ENCODE results near the gene ATG14. TPM values are rescaled to one million over a fixed set of nuclear protein-coding genes. Genes with fewer than 3 reads are reported as not detected.

Gene ATG14
- total and polyA plus RNA-seq, 2 experiments from 2014 or later = 7.3 to 15.2 TPM

DNA sequence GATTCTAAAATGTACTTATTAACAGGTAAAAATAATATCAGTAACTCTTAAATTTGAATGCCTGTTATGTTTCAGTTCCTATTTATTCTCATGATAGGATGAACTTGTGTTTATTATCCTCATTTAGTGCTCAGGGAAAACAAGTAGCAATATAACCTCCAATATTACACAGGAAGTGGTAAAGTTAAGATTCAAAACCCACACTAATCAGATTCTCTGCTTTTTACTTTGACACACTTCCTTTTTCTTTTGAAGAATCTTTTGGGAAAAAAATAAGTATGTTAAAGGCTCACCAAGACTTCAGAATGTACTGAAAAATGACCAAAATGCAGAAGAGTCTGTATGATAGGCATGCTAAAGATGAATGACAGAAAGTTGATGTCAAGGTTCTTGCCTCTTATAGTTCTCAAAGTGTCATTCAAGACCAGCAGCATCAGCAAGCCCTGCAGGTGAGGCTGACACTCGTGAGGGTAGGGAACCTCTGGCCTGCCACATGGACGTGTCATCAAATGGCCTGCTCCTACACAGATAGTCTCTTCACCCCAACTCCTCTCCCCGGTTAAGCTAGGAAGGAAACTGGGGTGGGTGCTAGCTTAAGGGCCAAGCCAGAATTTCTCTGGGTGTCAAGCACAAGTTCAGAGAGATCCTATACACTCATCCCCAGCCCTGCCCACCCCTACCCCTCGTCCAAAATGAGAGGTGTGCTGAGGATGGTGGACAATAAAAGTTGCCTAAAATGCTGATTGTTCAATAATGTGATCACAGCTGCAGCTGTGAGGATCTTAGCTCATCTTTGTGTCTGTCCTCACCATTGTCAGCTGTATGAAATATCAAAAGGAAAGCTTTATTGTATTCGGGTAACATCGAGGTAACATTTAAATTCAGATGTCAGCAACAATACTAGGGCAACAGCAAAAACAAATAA, 22.5 kb upstream of the ATG14 start:
- H3K4me1 ChIP-seq (ENCODE audit: insufficient read depth) = peaks cover 7% of the 10 kb centered on the region; the same call in 1 of the 2 replicates
- peaks cover 15% of the 10 kb centered on the region; the same call in 2 of the 3 replicates for H3K4me1 Mint-ChIP-seq
- H3K4me3 Mint-ChIP-seq = no peak overlapping the region
- H3K27me3 Mint-ChIP-seq (ENCODE audit: insufficient read depth, low read depth, poor library complexity) = no peaks in the 10 kb centered on the region
- no peaks in the 10 kb centered on the region for H3F3A ChIP-seq (replicated peaks; ENCODE audit: low read depth)
- no peaks in the 10 kb centered on the region for H3K79me2 ChIP-seq (replicated peaks; ENCODE audit: insufficient read depth)
- H3K27me3 ChIP-seq (ENCODE audit: insufficient read depth) = no peaks in the 10 kb centered on the region
- ATAC-seq = no peak
- no peak for DNase-seq (ENCODE audit: low spot score)
- no peak overlapping the region for H3K27ac ChIP-seq (ENCODE audit: low read depth)
- H3K36me3 ChIP-seq (ENCODE audit: insufficient read depth) = no peaks in the 10 kb centered on the region
- no peaks in the 10 kb centered on the region for H3K9me2 ChIP-seq (ENCODE audit: insufficient read depth)
- peak overlapping the region; percentile 36; the same call in 1 of the 2 replicates for H3K27ac Mint-ChIP-seq
- no peak overlapping the region for H3K4me3 ChIP-seq
- no peaks in the 10 kb centered on the region for H4K20me1 ChIP-seq (replicated peaks; ENCODE audit: insufficient read depth)
- TF ChIP-seq ZNF114 (CRISPR knock-in tag; IDR thresholded peaks at IDR 0.05) (no peak), EZH2phosphoT487 (IDR thresholded peaks at IDR 0.05; ENCODE audit: unreplicated experiment) (no peak), CREB1 (CRISPR knock-in tag; IDR thresholded peaks at IDR 0.05; ENCODE audit: low read depth) (no peak), EZH2 (IDR thresholded peaks at IDR 0.05; ENCODE audit: low read depth, unreplicated experiment) (no peak), NANOG (IDR thresholded peaks at IDR 0.05; ENCODE audit: borderline replicate concordance) (no peak), JUNB (IDR thresholded peaks at IDR 0.05; ENCODE audit: unreplicated experiment) (no peak), STAT1 (IDR thresholded peaks at IDR 0.05; ENCODE audit: unreplicated experiment) (no peak), ZNF331 (CRISPR knock-in tag; IDR thresholded peaks at IDR 0.05; ENCODE audit: low read depth) (no peak), POLR2AphosphoS5 (IDR thresholded peaks at IDR 0.05; ENCODE audit: low read depth) (no peak)
- H3K9me3 Mint-ChIP-seq = no peaks in the 10 kb centered on the region
- peak overlapping the region; percentile 9; the same call in 1 of the 2 replicates for H2AFZ ChIP-seq
- H3K4me2 ChIP-seq = no peak overlapping the region
- H3K36me3 Mint-ChIP-seq (ENCODE audit: low read depth) = no peaks in the 10 kb centered on the region

DNA sequence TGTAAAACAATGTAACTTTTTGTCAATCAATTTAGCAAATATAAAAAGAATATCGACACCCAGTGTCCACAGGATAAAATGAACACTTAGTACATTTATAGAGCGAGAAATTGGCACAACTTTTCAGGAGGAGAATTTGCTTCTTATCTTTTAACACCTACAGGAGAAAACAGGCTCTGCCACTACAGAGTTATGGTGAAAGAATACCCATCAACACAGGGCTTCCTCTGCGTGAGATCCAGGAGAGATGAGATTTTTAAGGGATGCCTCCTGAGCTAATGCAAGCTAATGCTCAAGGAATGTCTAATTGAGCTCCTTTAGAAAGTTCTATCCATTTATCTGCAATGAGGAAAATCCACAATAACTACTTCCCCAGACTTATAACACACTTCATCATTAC, 21.0 kb upstream of the ATG14 start:
- no peak overlapping the region for H3K4me2 ChIP-seq
- no peaks in the 10 kb centered on the region for H3K36me3 Mint-ChIP-seq (ENCODE audit: low read depth)
- TF ChIP-seq CREB1 (CRISPR knock-in tag; IDR thresholded peaks at IDR 0.05; ENCODE audit: low read depth) (no peak), EZH2 (IDR thresholded peaks at IDR 0.05; ENCODE audit: low read depth, unreplicated experiment) (no peak), ZNF331 (CRISPR knock-in tag; IDR thresholded peaks at IDR 0.05; ENCODE audit: low read depth) (no peak), STAT1 (IDR thresholded peaks at IDR 0.05; ENCODE audit: unreplicated experiment) (no peak), JUNB (IDR thresholded peaks at IDR 0.05; ENCODE audit: unreplicated experiment) (no peak), NANOG (IDR thresholded peaks at IDR 0.05; ENCODE audit: borderline replicate concordance) (no peak)
- TF ChIP-seq, protein P1, sequence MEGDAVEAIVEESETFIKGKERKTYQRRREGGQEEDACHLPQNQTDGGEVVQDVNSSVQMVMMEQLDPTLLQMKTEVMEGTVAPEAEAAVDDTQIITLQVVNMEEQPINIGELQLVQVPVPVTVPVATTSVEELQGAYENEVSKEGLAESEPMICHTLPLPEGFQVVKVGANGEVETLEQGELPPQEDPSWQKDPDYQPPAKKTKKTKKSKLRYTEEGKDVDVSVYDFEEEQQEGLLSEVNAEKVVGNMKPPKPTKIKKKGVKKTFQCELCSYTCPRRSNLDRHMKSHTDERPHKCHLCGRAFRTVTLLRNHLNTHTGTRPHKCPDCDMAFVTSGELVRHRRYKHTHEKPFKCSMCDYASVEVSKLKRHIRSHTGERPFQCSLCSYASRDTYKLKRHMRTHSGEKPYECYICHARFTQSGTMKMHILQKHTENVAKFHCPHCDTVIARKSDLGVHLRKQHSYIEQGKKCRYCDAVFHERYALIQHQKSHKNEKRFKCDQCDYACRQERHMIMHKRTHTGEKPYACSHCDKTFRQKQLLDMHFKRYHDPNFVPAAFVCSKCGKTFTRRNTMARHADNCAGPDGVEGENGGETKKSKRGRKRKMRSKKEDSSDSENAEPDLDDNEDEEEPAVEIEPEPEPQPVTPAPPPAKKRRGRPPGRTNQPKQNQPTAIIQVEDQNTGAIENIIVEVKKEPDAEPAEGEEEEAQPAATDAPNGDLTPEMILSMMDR (conservative IDR thresholded peaks at IDR 0.05; ENCODE audit: low read depth in 2 of 2) = no peak
- TF ChIP-seq, protein P2, sequence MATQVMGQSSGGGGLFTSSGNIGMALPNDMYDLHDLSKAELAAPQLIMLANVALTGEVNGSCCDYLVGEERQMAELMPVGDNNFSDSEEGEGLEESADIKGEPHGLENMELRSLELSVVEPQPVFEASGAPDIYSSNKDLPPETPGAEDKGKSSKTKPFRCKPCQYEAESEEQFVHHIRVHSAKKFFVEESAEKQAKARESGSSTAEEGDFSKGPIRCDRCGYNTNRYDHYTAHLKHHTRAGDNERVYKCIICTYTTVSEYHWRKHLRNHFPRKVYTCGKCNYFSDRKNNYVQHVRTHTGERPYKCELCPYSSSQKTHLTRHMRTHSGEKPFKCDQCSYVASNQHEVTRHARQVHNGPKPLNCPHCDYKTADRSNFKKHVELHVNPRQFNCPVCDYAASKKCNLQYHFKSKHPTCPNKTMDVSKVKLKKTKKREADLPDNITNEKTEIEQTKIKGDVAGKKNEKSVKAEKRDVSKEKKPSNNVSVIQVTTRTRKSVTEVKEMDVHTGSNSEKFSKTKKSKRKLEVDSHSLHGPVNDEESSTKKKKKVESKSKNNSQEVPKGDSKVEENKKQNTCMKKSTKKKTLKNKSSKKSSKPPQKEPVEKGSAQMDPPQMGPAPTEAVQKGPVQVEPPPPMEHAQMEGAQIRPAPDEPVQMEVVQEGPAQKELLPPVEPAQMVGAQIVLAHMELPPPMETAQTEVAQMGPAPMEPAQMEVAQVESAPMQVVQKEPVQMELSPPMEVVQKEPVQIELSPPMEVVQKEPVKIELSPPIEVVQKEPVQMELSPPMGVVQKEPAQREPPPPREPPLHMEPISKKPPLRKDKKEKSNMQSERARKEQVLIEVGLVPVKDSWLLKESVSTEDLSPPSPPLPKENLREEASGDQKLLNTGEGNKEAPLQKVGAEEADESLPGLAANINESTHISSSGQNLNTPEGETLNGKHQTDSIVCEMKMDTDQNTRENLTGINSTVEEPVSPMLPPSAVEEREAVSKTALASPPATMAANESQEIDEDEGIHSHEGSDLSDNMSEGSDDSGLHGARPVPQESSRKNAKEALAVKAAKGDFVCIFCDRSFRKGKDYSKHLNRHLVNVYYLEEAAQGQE (IDR thresholded peaks at IDR 0.05; ENCODE audit: unreplicated experiment) = no peak

More for the DNA sequence above, 21.0 kb upstream of the ATG14 start:
- no peaks in the 10 kb centered on the region for H3K79me2 ChIP-seq (replicated peaks; ENCODE audit: insufficient read depth)
- ATAC-seq = no peak
- H3F3A ChIP-seq (replicated peaks; ENCODE audit: low read depth) = no peaks in the 10 kb centered on the region
- no peak overlapping the region for H3K4me3 ChIP-seq
- Mint-ChIP-seq H3K4me1 (peaks cover 16% of the 10 kb centered on the region; the same call in 2 of the 3 replicates), H3K9me3 (no peaks in the 10 kb centered on the region), H3K27ac (no peak overlapping the region), H3K27me3 (ENCODE audit: insufficient read depth, low read depth, poor library complexity) (no peaks in the 10 kb centered on the region), H3K4me3 (no peak overlapping the region)
- DNase-seq (ENCODE audit: low spot score) = no peak
- H3K27ac ChIP-seq (ENCODE audit: low read depth) = no peak overlapping the region
- no peaks in the 10 kb centered on the region for H3K9me2 ChIP-seq (ENCODE audit: insufficient read depth)
- H3K36me3 ChIP-seq (ENCODE audit: insufficient read depth) = no peaks in the 10 kb centered on the region
- no peaks in the 10 kb centered on the region for H4K20me1 ChIP-seq (replicated peaks; ENCODE audit: insufficient read depth)
- H3K27me3 ChIP-seq (ENCODE audit: insufficient read depth) = no peaks in the 10 kb centered on the region
- peaks cover 7% of the 10 kb centered on the region; the same call in 1 of the 2 replicates for H3K4me1 ChIP-seq (ENCODE audit: insufficient read depth)
- no peak overlapping the region for H2AFZ ChIP-seq

Measured in GM23338 (cell line).